ENCODE measurements around the gene SYT2. TPM values are rescaled to one million over a fixed set of nuclear protein-coding genes. Genes with fewer than 3 reads are reported as not detected.
A peak's percentile ranks its signal among the peaks of the same experiment; 100 is the strongest.
"Not testable (repeated sequence)": the region's sequence is repeated elsewhere in the genome, so short reads cannot be mapped to it uniquely, and the experiment has no call there.

SYT2 gene
- total and polyA plus RNA-seq, 2 experiments from 2014 or later: 0.03 to 0.68 TPM

GRCh38 chr1:202642212-202642611 lies 68.0 kb downstream of the SYT2 start:
- peak overlapping the region; percentile 18 for H3K4me3 ChIP-seq
- no peaks in the 10 kb centered on the region for H3K9me3 ChIP-seq (ENCODE audit: low read depth)
- no peak overlapping the region for H3K27ac ChIP-seq
- H3K36me3 ChIP-seq: no peaks in the 10 kb centered on the region
- peaks cover 5% of the 10 kb centered on the region for H3K4me1 ChIP-seq (ENCODE audit: low read depth)
- TF ChIP-seq CTCF (IDR thresholded peaks at IDR 0.05; ENCODE audit: low read depth, low read length): no peak
- DNase-seq (ENCODE audit: low read depth in 1 of 2, low spot score in 1 of 2): no peak
- H3K27me3 ChIP-seq: peaks cover 56% of the 10 kb centered on the region

- Histone ChIP-seq H3K9me3 (ENCODE audit: low read depth) (no peaks in the 10 kb centered on the region), H3K4me1 (ENCODE audit: low read depth) (peaks cover 5% of the 10 kb centered on the region), H3K36me3 (no peaks in the 10 kb centered on the region), H3K4me3 (no peak overlapping the region), H3K27ac (no peak overlapping the region), H3K27me3 (peaks cover 31% of the 10 kb centered on the region)
- TF ChIP-seq CTCF (IDR thresholded peaks at IDR 0.05; ENCODE audit: low read depth, low read length): no peak
- DNase-seq (ENCODE audit: low read depth in 1 of 2, low spot score in 1 of 2): no peak
These were observed 70.8 kb downstream of the SYT2 start for GRCh38 chr1:202639500-202639899.

GRCh38 chr1:202638701-202639305 lies 71.5 kb downstream of the SYT2 start:
- not testable (repeated sequence) for H3K27ac ChIP-seq; H3K4me1 ChIP-seq (ENCODE audit: low read depth); DNase-seq (ENCODE audit: low read depth in 1 of 2, low spot score in 1 of 2); H3K9me3 ChIP-seq (ENCODE audit: low read depth); H3K4me3 ChIP-seq; H3K36me3 ChIP-seq
- peaks cover 24% of the 10 kb centered on the region for H3K27me3 ChIP-seq

GRCh38 chr1:202638019-202638700 lies 72.1 kb downstream of the SYT2 start:
- Histone ChIP-seq H3K9me3 (ENCODE audit: low read depth) (no peaks in the 10 kb centered on the region), H3K27me3 (peaks cover 17% of the 10 kb centered on the region), H3K36me3 (no peaks in the 10 kb centered on the region), H3K4me3 (no peak overlapping the region), H3K27ac (no peak overlapping the region), H3K4me1 (ENCODE audit: low read depth) (peaks cover 5% of the 10 kb centered on the region)
- no peak for DNase-seq (ENCODE audit: low read depth in 1 of 2, low spot score in 1 of 2)
- no peak for TF ChIP-seq CTCF (IDR thresholded peaks at IDR 0.05; ENCODE audit: low read depth, low read length)

- not testable (repeated sequence) for H3K9me3 ChIP-seq (ENCODE audit: low read depth); H3K36me3 ChIP-seq; H3K27ac ChIP-seq; H3K4me1 ChIP-seq (ENCODE audit: low read depth); DNase-seq (ENCODE audit: low read depth in 1 of 2, low spot score in 1 of 2); H3K4me3 ChIP-seq
- H3K27me3 ChIP-seq: peaks cover 10% of the 10 kb centered on the region
These were observed 72.8 kb downstream of the SYT2 start for GRCh38 chr1:202637321-202638018.

- H3K36me3 ChIP-seq; H3K9me3 ChIP-seq (ENCODE audit: low read depth); DNase-seq (ENCODE audit: low read depth in 1 of 2, low spot score in 1 of 2); H3K4me3 ChIP-seq; H3K4me1 ChIP-seq (ENCODE audit: low read depth); H3K27me3 ChIP-seq; H3K27ac ChIP-seq: not testable (repeated sequence)
These were observed 74.1 kb downstream of the SYT2 start for GRCh38 chr1:202636171-202636570.

GRCh38 chr1:202632241-202632640 lies 78.0 kb downstream of the SYT2 start:
- H3K4me1 ChIP-seq (ENCODE audit: low read depth): no peaks in the 10 kb centered on the region
- no peak overlapping the region for H3K4me3 ChIP-seq

More at GRCh38 chr1:202632241-202632640, 78.0 kb downstream of the SYT2 start:
- DNase-seq (ENCODE audit: low read depth in 1 of 2, low spot score in 1 of 2): no peak
- H3K9me3 ChIP-seq (ENCODE audit: low read depth): no peaks in the 10 kb centered on the region
- no peaks in the 10 kb centered on the region for H3K27me3 ChIP-seq
- no peak for TF ChIP-seq CTCF (IDR thresholded peaks at IDR 0.05; ENCODE audit: low read depth, low read length)
- H3K36me3 ChIP-seq: no peaks in the 10 kb centered on the region
- no peak overlapping the region for H3K27ac ChIP-seq
